ENCODE measurements around the gene LRRC27.

GRCh38 chr10:132309471-132309865, 22.5 kb upstream of the LRRC27 start:
- TF ChIP-seq CTCF (IDR thresholded peaks at IDR 0.05) = no peak
- TF ChIP-seq POLR2A (IDR thresholded peaks at IDR 0.05) = no peak
